Thyroid gland (tissue), 4 donors: ENCODE results near the gene DUSP22. TPM values are rescaled to one million over a fixed set of nuclear protein-coding genes. Genes with fewer than 3 reads are reported as not detected.

ENCODE experiments used
- DNase-seq, 2 donors: peaks; one replicate each; pipeline ENCODE4 v3.0.0-alpha.2; 2019
- H3K27ac ChIP-seq, 3 donors: fragments of 200-600 bp; sonication (generic); 1 replicate in 2 of 3; 2 replicates in 1 of 3; pipeline ENCODE4 v1.5.1; 2016 to 2019; ENCODE audit warnings: mild to moderate bottlenecking in 1 of 3, moderate library complexity in 1 of 3
- H3K27me3 ChIP-seq: fragments of 200-600 bp; sonication (generic); one replicate; pipeline ENCODE4 v1.5.1; 2019
- H3K36me3 ChIP-seq, 2 donors: fragments of 200-600 bp; sonication (generic); one replicate each; pipeline ENCODE4 v1.5.1; 2016 to 2019
- H3K4me1 ChIP-seq, 2 donors: fragments of 200-600 bp; sonication (generic); one replicate each; pipeline ENCODE4 v1.5.1; 2017 to 2019
- H3K4me3 ChIP-seq, 3 donors: fragments of 200-600 bp; sonication (generic); replicated peaks in 1 of 3; 1 replicate in 2 of 3; 2 replicates in 1 of 3; pipeline ENCODE4 v1.5.1; 2016; ENCODE audit warnings: mild to moderate bottlenecking in 1 of 3
- H3K9me3 ChIP-seq: fragments of 200-600 bp; sonication (generic); one replicate; pipeline ENCODE4 v1.5.1; 2017
- POLR2A ChIP-seq, 2 donors: fragments of 450-650 bp; IDR thresholded peaks; one replicate each; pipeline ENCODE4 v1.6.1; 2017; ENCODE audit warnings: antibody characterized with exemption in 2 of 2, mild to moderate bottlenecking in 2 of 2, moderate library complexity in 1 of 2
- WGBS, 2 donors: methylation state at CpG; one replicate each; pipeline ENCODE4 v1.1.5; 2017; 5-methylcytosine and 5-hydroxymethylcytosine counted together
- intact Hi-C: fragments of 100-400 bp; cut with DNase I; formaldehyde crosslinking; loops from one replicate; pipeline ENCODE4 v1.15.1; 2023
- total RNA-seq, 4 donors: library from RNA; depleted of rRNA; stranded (reverse); fragments of >200 nt; gene quantifications; one replicate each; pipeline ENCODE4 v1.2.3, GENCODE V29; 2016
- TF ChIP-seq, protein P1 (sequence below), 6 experiments: fragments of 200-600 bp in 3 of 6; fragments of 450-650 bp in 3 of 6; sonication (generic) in 3 of 6; IDR thresholded peaks; one replicate each; pipeline ENCODE4 v1.5.1; 2016 to 2019; ENCODE audit warnings: antibody characterized with exemption in 6 of 6, mild to moderate bottlenecking in 2 of 6, inconsistent platforms in 1 of 6, moderate library complexity in 1 of 6

DUSP22 gene
- total RNA-seq, 4 donors from 2014 or later, result 40.4 to 68.8 (median 59.4) TPM

DNA sequence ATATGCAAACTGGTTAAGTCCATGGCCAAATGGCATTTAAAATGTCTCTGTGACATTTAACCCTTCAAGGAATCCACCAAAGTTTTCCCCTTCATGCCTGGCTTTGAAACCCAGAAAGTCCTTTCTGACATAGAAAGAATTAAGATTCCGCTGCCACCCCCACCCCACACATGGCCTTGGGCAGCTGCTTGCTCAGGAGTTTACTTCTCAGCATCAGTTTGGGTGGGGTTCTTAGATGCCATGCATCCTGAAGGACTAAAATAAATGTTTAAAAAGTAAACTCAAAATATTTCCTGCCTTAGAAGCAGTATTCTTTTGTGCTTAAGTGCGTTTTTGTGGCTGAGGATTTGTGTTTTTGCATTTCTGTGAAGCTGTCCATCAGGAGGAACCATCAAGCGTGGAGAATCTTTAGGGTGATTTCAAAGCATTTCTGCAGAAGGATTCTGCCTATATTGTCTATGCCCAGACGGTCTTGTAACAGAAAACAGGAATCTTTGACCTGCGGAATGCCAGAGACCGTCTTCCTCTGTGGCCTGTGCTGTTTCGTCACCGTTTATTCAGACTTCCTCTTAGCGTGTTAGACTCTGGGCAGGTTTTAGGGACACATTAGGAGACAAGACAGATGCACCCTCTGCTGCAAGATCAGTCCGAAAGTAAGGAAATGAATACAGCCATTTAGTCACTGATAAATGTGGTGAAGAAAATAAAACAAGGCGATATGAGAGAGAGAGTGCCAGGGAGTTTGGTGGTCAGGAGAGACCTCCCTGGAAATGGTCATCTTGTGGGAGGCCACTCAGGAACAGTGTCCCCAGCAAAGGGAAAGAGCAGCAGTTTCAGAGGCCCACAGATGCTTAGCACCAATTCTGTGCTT is 6.2 kb downstream of the DUSP22 start:
- TF ChIP-seq, protein P1, sequence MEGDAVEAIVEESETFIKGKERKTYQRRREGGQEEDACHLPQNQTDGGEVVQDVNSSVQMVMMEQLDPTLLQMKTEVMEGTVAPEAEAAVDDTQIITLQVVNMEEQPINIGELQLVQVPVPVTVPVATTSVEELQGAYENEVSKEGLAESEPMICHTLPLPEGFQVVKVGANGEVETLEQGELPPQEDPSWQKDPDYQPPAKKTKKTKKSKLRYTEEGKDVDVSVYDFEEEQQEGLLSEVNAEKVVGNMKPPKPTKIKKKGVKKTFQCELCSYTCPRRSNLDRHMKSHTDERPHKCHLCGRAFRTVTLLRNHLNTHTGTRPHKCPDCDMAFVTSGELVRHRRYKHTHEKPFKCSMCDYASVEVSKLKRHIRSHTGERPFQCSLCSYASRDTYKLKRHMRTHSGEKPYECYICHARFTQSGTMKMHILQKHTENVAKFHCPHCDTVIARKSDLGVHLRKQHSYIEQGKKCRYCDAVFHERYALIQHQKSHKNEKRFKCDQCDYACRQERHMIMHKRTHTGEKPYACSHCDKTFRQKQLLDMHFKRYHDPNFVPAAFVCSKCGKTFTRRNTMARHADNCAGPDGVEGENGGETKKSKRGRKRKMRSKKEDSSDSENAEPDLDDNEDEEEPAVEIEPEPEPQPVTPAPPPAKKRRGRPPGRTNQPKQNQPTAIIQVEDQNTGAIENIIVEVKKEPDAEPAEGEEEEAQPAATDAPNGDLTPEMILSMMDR (IDR thresholded peaks at IDR 0.05), result no peak
- TF ChIP-seq POLR2A (IDR thresholded peaks at IDR 0.05), result no peak
- H3K4me1 ChIP-seq, result peaks cover 16 to 45% of the 10 kb centered on the region in 2 donors
- no peaks in the 10 kb centered on the region for H3K27me3 ChIP-seq
- no peak overlapping the region for H3K4me3 ChIP-seq
- no peaks in the 10 kb centered on the region for H3K36me3 ChIP-seq
- peak overlapping the region; percentile 3 to 29 (median 6) for H3K27ac ChIP-seq
- intact Hi-C loops, result no loop called here
- WGBS, 2 donors, result 73 to 75% methylated on average over 11 of the region's 11 CpGs
- DNase-seq, result no peak
- no peaks in the 10 kb centered on the region for H3K9me3 ChIP-seq

DNA sequence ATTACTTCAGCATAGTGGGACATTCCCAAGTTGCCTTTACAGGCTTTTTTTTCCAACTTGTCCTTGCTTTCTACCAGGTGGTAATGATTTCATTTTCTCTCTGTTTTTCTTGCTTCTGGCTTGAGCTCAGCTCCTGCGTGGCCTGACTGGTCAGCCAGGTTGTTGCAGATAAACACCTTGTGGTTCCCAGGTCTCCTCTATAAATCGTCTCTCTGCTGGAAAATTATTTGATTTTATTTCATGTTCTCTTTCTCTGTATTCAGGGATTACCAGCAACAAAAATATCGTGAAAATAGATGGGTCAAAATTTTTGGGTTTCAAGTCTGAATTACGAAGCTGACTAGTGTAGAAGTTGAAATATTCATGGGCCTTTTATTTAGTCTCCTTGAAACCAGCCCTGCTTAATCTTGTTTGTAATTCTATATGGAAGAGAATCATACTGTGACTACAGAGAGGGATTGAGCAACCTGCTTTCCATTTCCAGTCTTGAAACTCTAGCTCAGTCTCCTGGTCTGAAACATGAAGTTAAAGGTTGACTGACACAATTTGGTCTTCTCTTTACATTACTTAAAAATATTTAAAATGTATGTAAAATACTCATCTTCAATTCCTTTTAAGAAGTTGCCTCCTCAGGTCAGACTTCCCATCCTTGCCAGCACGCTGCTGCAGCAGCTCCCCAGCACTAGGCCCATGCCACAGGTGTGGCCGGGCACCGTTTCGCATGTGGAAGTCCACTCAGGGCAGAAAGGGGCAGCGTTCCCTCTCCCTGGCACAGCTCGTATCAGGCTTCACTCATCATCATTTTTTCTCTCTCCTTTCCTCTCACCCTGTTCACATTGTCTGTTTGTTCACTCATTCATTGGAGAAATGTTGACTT is 7.1 kb downstream of the DUSP22 start:
- Histone ChIP-seq H3K27ac (peak overlapping the region in 2 of 3 donors; percentile 6 to 29), H3K36me3 (no peaks in the 10 kb centered on the region), H3K27me3 (no peaks in the 10 kb centered on the region), H3K4me3 (no peak overlapping the region), H3K4me1 (peaks cover 12 to 38% of the 10 kb centered on the region in 2 donors), H3K9me3 (no peaks in the 10 kb centered on the region)
- TF ChIP-seq, protein P1 (IDR thresholded peaks at IDR 0.05), result no peak
- TF ChIP-seq POLR2A (IDR thresholded peaks at IDR 0.05), result no peak
- WGBS, 2 donors, result 66 to 72% methylated on average over 10 of the region's 10 CpGs
- intact Hi-C loops, result no loop called here
- DNase-seq, result peak; percentile 43 to 52

DNA sequence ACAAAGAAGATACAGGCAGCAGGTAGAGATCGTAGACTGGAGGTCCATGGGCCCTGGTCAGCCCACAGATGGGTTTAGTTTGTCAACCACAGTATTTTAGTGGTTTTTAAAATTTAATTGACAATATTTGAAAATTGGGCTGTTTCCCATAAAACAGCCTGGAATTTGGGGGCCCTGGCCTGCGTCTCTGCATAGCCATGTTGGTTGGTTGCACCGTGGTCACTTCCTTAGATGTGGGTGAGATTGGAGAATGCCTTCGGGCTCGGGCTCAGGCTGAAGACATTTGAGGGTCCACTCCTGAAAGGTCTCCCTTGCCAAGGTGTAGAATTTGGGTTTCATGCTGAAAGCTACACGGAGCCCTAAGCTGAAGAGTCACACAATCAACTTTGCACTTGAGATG is 7.7 kb downstream of the DUSP22 start:
- H3K9me3 ChIP-seq, result no peaks in the 10 kb centered on the region
- DNase-seq, result no peak
- no peak for TF ChIP-seq POLR2A (IDR thresholded peaks at IDR 0.05)
- TF ChIP-seq, protein P1 (IDR thresholded peaks at IDR 0.05), result no peak
- no peaks in the 10 kb centered on the region for H3K36me3 ChIP-seq
- 84 to 85% methylated on average over 6 of the region's 6 CpGs for WGBS, 2 donors
- intact Hi-C loops, result no loop called here
- no peak overlapping the region for H3K4me3 ChIP-seq
- H3K27ac ChIP-seq, result no peak overlapping the region
- H3K4me1 ChIP-seq, result peaks cover 12 to 37% of the 10 kb centered on the region in 2 donors
- no peaks in the 10 kb centered on the region for H3K27me3 ChIP-seq

DNA sequence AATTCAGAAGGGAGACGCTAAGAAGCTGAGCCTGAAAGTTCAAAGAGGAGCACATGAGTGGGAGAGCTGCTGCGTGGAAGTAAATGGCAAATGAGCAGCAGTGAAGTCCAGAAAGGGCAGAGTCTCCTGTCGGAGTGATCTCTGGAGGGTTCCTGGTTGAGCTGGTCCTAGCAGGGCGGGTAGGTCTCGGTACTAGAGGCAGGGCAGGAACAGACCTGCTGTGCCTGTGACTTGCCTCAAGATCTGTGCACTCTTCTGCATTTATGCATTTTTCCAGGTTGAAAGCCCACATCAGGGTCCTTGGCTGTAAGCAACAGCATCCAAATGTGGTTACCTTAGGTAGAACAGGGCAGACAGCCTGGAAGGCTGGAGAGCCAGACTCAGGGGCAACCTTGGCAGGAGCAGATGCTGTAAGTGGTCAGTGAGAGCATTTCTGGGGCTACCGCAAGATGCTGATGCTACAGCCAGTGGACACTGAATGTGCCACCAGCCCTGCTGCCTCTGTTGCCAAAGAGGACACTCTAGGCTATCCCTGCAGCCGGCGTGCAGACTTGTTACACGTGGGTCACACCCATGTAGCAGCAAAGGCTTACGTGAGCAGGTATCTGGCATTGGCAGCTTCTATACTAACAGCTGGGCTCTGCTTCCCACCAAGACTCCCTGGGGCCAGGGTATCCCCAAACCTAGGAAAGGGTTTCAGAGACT is 8.4 kb downstream of the DUSP22 start:
- DNase-seq, result no peak
- no peak overlapping the region for H3K27ac ChIP-seq
- TF ChIP-seq, protein P1 (IDR thresholded peaks at IDR 0.05), result no peak
- no peak for TF ChIP-seq POLR2A (IDR thresholded peaks at IDR 0.05)
- peaks cover 12 to 37% of the 10 kb centered on the region in 2 donors for H3K4me1 ChIP-seq
- intact Hi-C loops, result no loop called here
- WGBS, 2 donors, result 87% methylated on average over 10 of the region's 10 CpGs
- H3K4me3 ChIP-seq, result no peak overlapping the region
- H3K36me3 ChIP-seq, result no peaks in the 10 kb centered on the region
- no peaks in the 10 kb centered on the region for H3K27me3 ChIP-seq
- H3K9me3 ChIP-seq, result no peaks in the 10 kb centered on the region
